PC-9 (cell line): ENCODE data around the gene CHPT1.
"Not testable (repeated sequence)": the region's sequence is repeated elsewhere in the genome, so short reads cannot be mapped to it uniquely, and the experiment has no call there.

ENCODE experiments used
- CTCF ChIP-seq: fragments of 200-600 bp; sonication (generic); conservative IDR thresholded peaks from 2 replicates; pipeline ENCODE4 v1.6.1; 2017; ENCODE audit warnings: mixed run types, antibody characterized with exemption, mild to moderate bottlenecking, moderate library complexity
- EZH2 ChIP-seq: fragments of 200-600 bp; sonication (generic); IDR thresholded peaks from 2 replicates; pipeline ENCODE4 v1.8.0; 2017; ENCODE audit warnings: antibody characterized with exemption, low read depth

GRCh38 chr12:101734482-101734881 is 37.0 kb downstream of the CHPT1 start:
- not testable (repeated sequence) for TF ChIP-seq CTCF, EZH2
